PC-3 (cell line): ENCODE measurements around the gene ARHGEF17. TPM values are rescaled to one million over a fixed set of nuclear protein-coding genes. Genes with fewer than 3 reads are reported as not detected.
A peak's percentile ranks its signal among the peaks of the same experiment; 100 is the strongest.

Experiments
- ATAC-seq: fragments of 200-7000 bp; cut with Tn5 transposase; 2 replicates; pipeline ENCODE4 v1.9.1; 2020; ENCODE audit warnings: mild to moderate bottlenecking, moderate library complexity
- BruUV-seq: library from RNA; stranded (reverse); fragments of 400-500 nt; replicated peaks from 2 replicates; lab custom pipeline; 2021; lab: Mats Ljungman, UMichigan
- CTCF ChIA-PET: fragments of 300-600 bp; sonication (Branson Sonifier 250); formaldehyde crosslinking; loops from one replicate; lab custom pipeline; 2022; ENCODE audit warnings: antibody characterized with exemption; lab: Charles Lee
- POLR2A ChIA-PET: fragments of 300-600 bp; sonication (Branson Sonifier 250); formaldehyde crosslinking; loops from one replicate; lab custom pipeline; 2022; ENCODE audit warnings: antibody characterized with exemption; ENCODE audit not compliant: unreplicated experiment; lab: Charles Lee
- DNase-seq: peaks from one replicate; pipeline ENCODE4 v3.0.0-alpha.2; 2015
- H2AFZ ChIP-seq: fragments of 300-600 bp; sonication (generic); 2 replicates; pipeline ENCODE4 v1.6.0; 2016; ENCODE audit warnings: antibody characterized with exemption, low read length
- H3F3A ChIP-seq: fragments of 300-600 bp; sonication (generic); one replicate; pipeline ENCODE4 v1.6.0; 2017; ENCODE audit warnings: antibody characterized with exemption, low read length, control low read depth, mild to moderate bottlenecking; ENCODE audit not compliant: unreplicated experiment
- H3K27ac ChIP-seq: fragments of 300-600 bp; sonication (generic); 2 replicates; pipeline ENCODE4 v1.5.1; 2016; ENCODE audit warnings: mild to moderate bottlenecking, low read length
- H3K27me3 ChIP-seq: fragments of 300-600 bp; sonication (generic); 2 replicates; pipeline ENCODE4 v1.6.1; 2016; ENCODE audit warnings: low read length, mixed read lengths
- H3K36me3 ChIP-seq: fragments of 300-600 bp; sonication (generic); 2 replicates; pipeline ENCODE4 v1.6.1; 2016; ENCODE audit warnings: low read depth, mixed run types, low read length, mixed read lengths
- H3K4me1 ChIP-seq: fragments of 300-600 bp; sonication (generic); 2 replicates; pipeline ENCODE4 v1.5.1; 2016; ENCODE audit warnings: low read length; ENCODE audit not compliant: insufficient read depth
- H3K4me2 ChIP-seq: fragments of 300-600 bp; sonication (generic); 2 replicates; pipeline ENCODE4 v1.6.0; 2016; ENCODE audit warnings: low read length
- H3K4me3 ChIP-seq: fragments of 300-600 bp; sonication (generic); 2 replicates; pipeline ENCODE4 v1.5.1; 2016; ENCODE audit warnings: mild to moderate bottlenecking, low read length, mixed read lengths
- H3K79me2 ChIP-seq: fragments of 300-600 bp; sonication (generic); 2 replicates; pipeline ENCODE4 v1.6.1; 2017; ENCODE audit warnings: low read length, mixed read lengths
- H3K9ac ChIP-seq: fragments of 300-600 bp; sonication (generic); 2 replicates; pipeline ENCODE4 v1.6.0; 2016; ENCODE audit warnings: mild to moderate bottlenecking, low read length
- H3K9me2 ChIP-seq: fragments of 300-600 bp; sonication (generic); replicated peaks from 2 replicates; pipeline ENCODE4 v1.6.1; 2016; ENCODE audit warnings: mixed run types, low read length, mixed read lengths
- H3K9me3 ChIP-seq: fragments of 300-600 bp; sonication (generic); 2 replicates; pipeline ENCODE4 v1.6.1; 2016; ENCODE audit warnings: low read length, mixed read lengths
- H4K20me1 ChIP-seq: fragments of 300-600 bp; sonication (generic); 2 replicates; pipeline ENCODE4 v1.6.1; 2016; ENCODE audit warnings: low read length, mixed read lengths
- EZH2 ChIP-seq: fragments of 300-600 bp; sonication (generic); IDR thresholded peaks from one replicate; pipeline ENCODE4 v1.6.1; 2017; ENCODE audit warnings: antibody characterized with exemption, mild to moderate bottlenecking, low read length; ENCODE audit not compliant: unreplicated experiment
- EZH2phosphoT487 ChIP-seq: fragments of 300-600 bp; sonication (generic); IDR thresholded peaks from 2 replicates; pipeline ENCODE4 v1.6.1; 2018; ENCODE audit warnings: mild to moderate bottlenecking, antibody characterized with exemption, low read length, borderline replicate concordance
- intact Hi-C: fragments of 100-400 bp; cut with micrococcal nuclease; formaldehyde crosslinking; loops from 2 replicates; pipeline ENCODE4 v1.9.0; 2023
- total RNA-seq: library from RNA; depleted of rRNA; stranded (reverse); fragments of >200 nt; gene quantifications from 2 replicates; pipeline ENCODE4 v1.2.3, GENCODE V29; 2014
- TF ChIP-seq, protein P1 (sequence below): fragments of 300-600 bp; sonication (generic); conservative IDR thresholded peaks from 2 replicates; pipeline ENCODE4 v1.5.1; 2017; ENCODE audit warnings: antibody characterized with exemption, low read depth, mild to moderate bottlenecking, low read length

Gene ARHGEF17
- total RNA-seq, 1 experiment from 2014 or later = 6.2 TPM

DNA sequence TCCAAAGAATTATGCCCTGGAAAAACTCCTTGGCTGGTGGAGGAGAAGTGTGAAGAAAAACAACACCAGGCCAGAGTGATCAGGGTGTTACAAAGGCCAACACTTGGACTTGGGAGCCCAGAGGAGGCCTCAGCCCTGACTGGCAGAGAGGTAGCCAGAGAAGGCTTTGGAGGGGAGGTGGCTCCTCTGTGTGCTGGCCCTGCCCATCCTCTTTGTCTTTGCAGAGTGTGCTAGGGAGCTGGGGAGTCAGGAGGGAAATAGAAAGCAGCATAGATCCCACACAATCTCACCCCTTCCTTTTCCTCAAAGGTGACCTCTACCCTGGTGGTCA lies 48.0 kb upstream of the ARHGEF17 start:
- H3K9me2 ChIP-seq = no peaks in the 10 kb centered on the region
- H3K79me2 ChIP-seq = no peaks in the 10 kb centered on the region
- no peak overlapping the region for H3K27ac ChIP-seq
- H3K4me2 ChIP-seq = no peak overlapping the region
- H2AFZ ChIP-seq = no peak overlapping the region
- BruUV-seq = no TSS peak
- H3K27me3 ChIP-seq = no peaks in the 10 kb centered on the region
- no peaks in the 10 kb centered on the region for H3K36me3 ChIP-seq
- peaks cover 26% of the 10 kb centered on the region for H3K4me1 ChIP-seq
- H3K4me3 ChIP-seq = no peak overlapping the region
- intact Hi-C loops = no loop called here
- H3K9me3 ChIP-seq = no peaks in the 10 kb centered on the region
- no peaks in the 10 kb centered on the region for H3F3A ChIP-seq
- no peak for ATAC-seq
- H4K20me1 ChIP-seq = no peaks in the 10 kb centered on the region
- no peak overlapping the region for H3K9ac ChIP-seq
- DNase-seq = no peak
- TF ChIP-seq EZH2 = no peak
- no peak for TF ChIP-seq EZH2phosphoT487
- TF ChIP-seq, protein P1, sequence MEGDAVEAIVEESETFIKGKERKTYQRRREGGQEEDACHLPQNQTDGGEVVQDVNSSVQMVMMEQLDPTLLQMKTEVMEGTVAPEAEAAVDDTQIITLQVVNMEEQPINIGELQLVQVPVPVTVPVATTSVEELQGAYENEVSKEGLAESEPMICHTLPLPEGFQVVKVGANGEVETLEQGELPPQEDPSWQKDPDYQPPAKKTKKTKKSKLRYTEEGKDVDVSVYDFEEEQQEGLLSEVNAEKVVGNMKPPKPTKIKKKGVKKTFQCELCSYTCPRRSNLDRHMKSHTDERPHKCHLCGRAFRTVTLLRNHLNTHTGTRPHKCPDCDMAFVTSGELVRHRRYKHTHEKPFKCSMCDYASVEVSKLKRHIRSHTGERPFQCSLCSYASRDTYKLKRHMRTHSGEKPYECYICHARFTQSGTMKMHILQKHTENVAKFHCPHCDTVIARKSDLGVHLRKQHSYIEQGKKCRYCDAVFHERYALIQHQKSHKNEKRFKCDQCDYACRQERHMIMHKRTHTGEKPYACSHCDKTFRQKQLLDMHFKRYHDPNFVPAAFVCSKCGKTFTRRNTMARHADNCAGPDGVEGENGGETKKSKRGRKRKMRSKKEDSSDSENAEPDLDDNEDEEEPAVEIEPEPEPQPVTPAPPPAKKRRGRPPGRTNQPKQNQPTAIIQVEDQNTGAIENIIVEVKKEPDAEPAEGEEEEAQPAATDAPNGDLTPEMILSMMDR = no peak
- ChIA-PET CTCF (no interaction called here), POLR2A (no interaction called here)

DNA sequence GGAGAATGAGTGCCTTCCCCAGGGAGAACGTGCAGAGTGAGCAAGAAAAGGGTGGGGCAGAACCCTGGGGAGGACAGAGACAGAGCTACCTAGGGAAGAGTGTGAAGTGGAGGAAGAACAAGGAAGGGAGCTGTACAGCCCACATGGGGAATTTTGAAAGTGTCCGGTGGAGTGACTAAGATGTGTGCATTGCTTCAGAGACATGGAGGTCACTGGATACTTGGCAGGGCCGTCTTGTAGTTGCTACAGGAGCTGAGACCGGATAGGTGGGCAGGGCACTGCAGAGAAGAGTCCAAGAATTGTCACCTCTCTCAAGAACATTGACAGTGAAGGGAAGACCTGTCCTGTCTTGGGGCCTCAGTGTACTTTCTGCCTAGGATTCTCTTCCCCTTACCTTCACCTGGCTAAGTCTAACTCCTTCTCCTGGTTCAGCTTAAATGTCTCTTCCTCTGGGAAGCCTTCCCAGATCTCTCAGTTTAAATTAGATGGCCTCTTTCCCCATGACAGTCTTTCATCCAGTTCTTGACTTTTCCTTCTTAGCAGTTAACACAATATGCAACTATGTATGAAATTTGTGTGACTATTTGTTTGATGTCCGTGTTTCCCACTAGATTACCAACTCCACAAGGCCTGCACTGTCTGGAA lies 45.1 kb upstream of the ARHGEF17 start:
- Histone ChIP-seq H3K9me2 (no peaks in the 10 kb centered on the region), H3K27ac (no peak overlapping the region), H3K27me3 (no peaks in the 10 kb centered on the region), H3K4me3 (no peak overlapping the region), H3K36me3 (no peaks in the 10 kb centered on the region), H3F3A (no peaks in the 10 kb centered on the region), H2AFZ (no peak overlapping the region), H3K4me1 (peaks cover 13% of the 10 kb centered on the region), H3K79me2 (no peaks in the 10 kb centered on the region), H3K4me2 (no peak overlapping the region), H3K9ac (no peak overlapping the region), H4K20me1 (no peaks in the 10 kb centered on the region), H3K9me3 (no peaks in the 10 kb centered on the region)
- no TSS peak for BruUV-seq
- ChIA-PET CTCF (no interaction called here), POLR2A (no interaction called here)
- ATAC-seq (peak; percentile 72), DNase-seq (peak; percentile 66)
- intact Hi-C loops = no loop called here
- TF ChIP-seq EZH2phosphoT487 = no peak
- TF ChIP-seq, protein P1 = no peak

DNA sequence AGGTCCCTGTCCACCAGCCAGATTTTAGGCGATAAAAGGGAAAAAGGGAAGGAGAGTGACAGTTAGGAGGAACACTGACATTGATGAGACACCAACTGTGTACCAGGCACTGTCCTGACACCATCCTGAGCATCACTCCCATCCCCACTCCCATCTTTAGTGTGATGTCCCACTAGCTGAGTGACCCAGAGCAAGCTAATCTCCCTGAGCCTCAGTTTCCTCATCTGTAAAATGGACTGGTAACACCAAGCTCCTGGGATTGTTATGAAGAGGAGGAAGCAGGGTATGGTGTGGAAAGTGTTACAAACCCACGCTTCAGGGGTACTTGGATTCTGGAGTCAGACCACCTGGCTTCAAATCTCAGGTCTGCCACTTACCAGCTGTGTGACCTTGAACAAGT lies 44.4 kb upstream of the ARHGEF17 start:
- no peaks in the 10 kb centered on the region for H3K36me3 ChIP-seq
- no peaks in the 10 kb centered on the region for H3K9me2 ChIP-seq
- intact Hi-C loops = no loop called here
- H3K4me2 ChIP-seq = no peak overlapping the region
- H3K79me2 ChIP-seq = no peaks in the 10 kb centered on the region
- H3F3A ChIP-seq = no peaks in the 10 kb centered on the region
- H3K4me1 ChIP-seq = peaks cover 10% of the 10 kb centered on the region
- ATAC-seq = no peak
- no peak overlapping the region for H3K4me3 ChIP-seq
- no peak overlapping the region for H3K9ac ChIP-seq
- no peak for TF ChIP-seq EZH2phosphoT487
- TF ChIP-seq EZH2 = no peak
- TF ChIP-seq, protein P1 = no peak
- H2AFZ ChIP-seq = no peak overlapping the region
- no peaks in the 10 kb centered on the region for H3K9me3 ChIP-seq
- no peaks in the 10 kb centered on the region for H3K27me3 ChIP-seq
- DNase-seq = no peak
- ChIA-PET POLR2A (no interaction called here), CTCF (interaction anchor here (0.6 kb wide), 1 partner anchor 885 kb away, joined by 3 read pairs; no protein-coding TSS in a partner anchor)
- H3K27ac ChIP-seq = no peak overlapping the region
- BruUV-seq = no TSS peak
- no peaks in the 10 kb centered on the region for H4K20me1 ChIP-seq
